Measurements from ENCODE around the gene MTG2.

DNA sequence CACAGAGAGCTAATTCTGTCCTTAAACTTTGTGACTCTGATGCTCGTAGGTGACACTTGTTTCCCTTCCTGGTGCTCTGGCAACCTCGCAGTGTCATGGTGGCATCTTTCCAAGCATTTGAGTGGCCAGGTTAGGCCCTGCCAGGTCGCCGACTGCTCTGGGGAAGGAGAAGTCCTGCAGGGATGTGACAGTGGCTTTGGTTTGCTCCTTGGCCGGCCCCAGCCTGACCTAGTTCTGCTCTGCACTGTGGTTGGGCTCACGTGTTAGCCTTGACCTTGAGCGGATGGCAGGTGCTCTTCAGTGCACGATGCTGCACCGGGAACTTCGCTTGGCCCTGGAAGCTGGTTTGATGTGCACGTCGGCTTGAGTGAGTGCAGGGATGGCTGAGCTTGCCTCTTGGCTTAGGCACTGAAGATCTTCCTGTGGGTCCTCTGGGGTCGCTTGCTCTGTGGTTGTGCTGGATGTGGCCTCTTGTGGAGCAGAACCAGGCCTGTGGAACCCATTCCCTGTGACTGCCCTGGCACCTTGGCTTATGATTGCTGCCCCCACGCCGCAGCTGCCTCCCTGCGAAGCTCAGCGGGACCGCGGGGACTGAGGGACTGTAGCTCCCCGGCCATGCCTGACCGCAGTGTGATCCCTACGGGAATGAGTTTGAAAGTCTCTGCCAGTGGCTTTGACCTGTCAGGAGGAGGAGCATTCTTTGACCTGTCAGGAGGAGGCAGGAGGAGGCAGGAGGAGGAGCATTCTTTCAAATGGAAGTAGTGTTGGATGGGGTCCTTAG, 64.2 kb downstream of the MTG2 start:
- TF ChIP-seq, protein P1, sequence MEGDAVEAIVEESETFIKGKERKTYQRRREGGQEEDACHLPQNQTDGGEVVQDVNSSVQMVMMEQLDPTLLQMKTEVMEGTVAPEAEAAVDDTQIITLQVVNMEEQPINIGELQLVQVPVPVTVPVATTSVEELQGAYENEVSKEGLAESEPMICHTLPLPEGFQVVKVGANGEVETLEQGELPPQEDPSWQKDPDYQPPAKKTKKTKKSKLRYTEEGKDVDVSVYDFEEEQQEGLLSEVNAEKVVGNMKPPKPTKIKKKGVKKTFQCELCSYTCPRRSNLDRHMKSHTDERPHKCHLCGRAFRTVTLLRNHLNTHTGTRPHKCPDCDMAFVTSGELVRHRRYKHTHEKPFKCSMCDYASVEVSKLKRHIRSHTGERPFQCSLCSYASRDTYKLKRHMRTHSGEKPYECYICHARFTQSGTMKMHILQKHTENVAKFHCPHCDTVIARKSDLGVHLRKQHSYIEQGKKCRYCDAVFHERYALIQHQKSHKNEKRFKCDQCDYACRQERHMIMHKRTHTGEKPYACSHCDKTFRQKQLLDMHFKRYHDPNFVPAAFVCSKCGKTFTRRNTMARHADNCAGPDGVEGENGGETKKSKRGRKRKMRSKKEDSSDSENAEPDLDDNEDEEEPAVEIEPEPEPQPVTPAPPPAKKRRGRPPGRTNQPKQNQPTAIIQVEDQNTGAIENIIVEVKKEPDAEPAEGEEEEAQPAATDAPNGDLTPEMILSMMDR (conservative IDR thresholded peaks at IDR 0.05; ENCODE audit: low read depth, low read length), result no peak
- TF ChIP-seq POLR2A (IDR thresholded peaks at IDR 0.05; ENCODE audit: low read depth, low read length) (no peak), RFX5 (IDR thresholded peaks at IDR 0.05; ENCODE audit: low read depth, low read length) (no peak), RAD21 (IDR thresholded peaks at IDR 0.05; ENCODE audit: low read length) (no peak), MXI1 (IDR thresholded peaks at IDR 0.05; ENCODE audit: borderline replicate concordance, low read depth, low read length) (no peak), SMC3 (IDR thresholded peaks at IDR 0.05; ENCODE audit: low read depth, low read length) (no peak)
- TF ChIP-seq, protein P2, sequence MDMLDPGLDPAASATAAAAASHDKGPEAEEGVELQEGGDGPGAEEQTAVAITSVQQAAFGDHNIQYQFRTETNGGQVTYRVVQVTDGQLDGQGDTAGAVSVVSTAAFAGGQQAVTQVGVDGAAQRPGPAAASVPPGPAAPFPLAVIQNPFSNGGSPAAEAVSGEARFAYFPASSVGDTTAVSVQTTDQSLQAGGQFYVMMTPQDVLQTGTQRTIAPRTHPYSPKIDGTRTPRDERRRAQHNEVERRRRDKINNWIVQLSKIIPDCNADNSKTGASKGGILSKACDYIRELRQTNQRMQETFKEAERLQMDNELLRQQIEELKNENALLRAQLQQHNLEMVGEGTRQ (IDR thresholded peaks at IDR 0.05; ENCODE audit: low read depth, low read length), result no peak

All from IMR-90 (cell line).